Smooth muscle cell (in vitro differentiated cells): Measurements from ENCODE around the gene CDS2. TPM values are rescaled to one million over a fixed set of nuclear protein-coding genes. Genes with fewer than 3 reads are reported as not detected.

Source experiments
- DNase-seq: peaks from one replicate; lab custom pipeline; 2025; ENCODE audit not compliant: unreplicated experiment; lab: John Stamatoyannopoulos, UW
- H2AFZ ChIP-seq: fragments of 200-600 bp; sonication (generic); 2 replicates; pipeline ENCODE4 v1.6.0; 2016; ENCODE audit warnings: antibody characterized with exemption, low read depth, mild to moderate bottlenecking
- H3F3A ChIP-seq: fragments of 200-600 bp; sonication (generic); 2 replicates; pipeline ENCODE4 v1.6.0; 2017; ENCODE audit warnings: antibody characterized with exemption, low read depth
- H3K27ac ChIP-seq: fragments of 200-600 bp; sonication (generic); 2 replicates; pipeline ENCODE4 v1.5.1; 2016; ENCODE audit warnings: low read depth, mild to moderate bottlenecking
- H3K27me3 ChIP-seq: fragments of 200-600 bp; sonication (generic); 2 replicates; pipeline ENCODE4 v1.6.1; 2016; ENCODE audit warnings: low read depth, mild to moderate bottlenecking
- H3K36me3 ChIP-seq: fragments of 200-600 bp; sonication (generic); 2 replicates; pipeline ENCODE4 v1.5.1; 2016; ENCODE audit warnings: low read depth
- H3K4me1 ChIP-seq: fragments of 200-600 bp; sonication (generic); 2 replicates; pipeline ENCODE4 v1.5.1; 2016; ENCODE audit warnings: low read depth
- H3K4me2 ChIP-seq: fragments of 200-600 bp; sonication (generic); 2 replicates; pipeline ENCODE4 v1.6.0; 2016; ENCODE audit warnings: mild to moderate bottlenecking
- H3K4me3 ChIP-seq: fragments of 200-600 bp; sonication (generic); 2 replicates; pipeline ENCODE4 v1.5.1; 2016; ENCODE audit warnings: mild to moderate bottlenecking
- H3K79me2 ChIP-seq: fragments of 200-600 bp; sonication (generic); 2 replicates; pipeline ENCODE4 v1.6.0; 2016; ENCODE audit warnings: low read depth, mild to moderate bottlenecking
- H3K9ac ChIP-seq: fragments of 200-600 bp; sonication (generic); 2 replicates; pipeline ENCODE4 v1.6.0; 2016; ENCODE audit warnings: low read depth
- H3K9me3 ChIP-seq: fragments of 200-600 bp; sonication (generic); replicated peaks from 2 replicates; pipeline ENCODE4 v1.5.1; 2016; ENCODE audit warnings: low read depth
- H4K20me1 ChIP-seq: fragments of 200-600 bp; sonication (generic); 2 replicates; pipeline ENCODE4 v1.6.0; 2016; ENCODE audit warnings: low read depth
- CTCF ChIP-seq: fragments of 200-600 bp; sonication (generic); IDR thresholded peaks from 2 replicates; pipeline ENCODE4 v1.5.1; 2017; ENCODE audit warnings: borderline replicate concordance, mild to moderate bottlenecking, antibody characterized with exemption; ENCODE audit not compliant: insufficient read depth, poor library complexity, severe bottlenecking
- WGBS: methylation state at CpG from one replicate; pipeline ENCODE4 v1.1.7; 2016; ENCODE audit warnings: low lambda C conversion rate; 5-methylcytosine and 5-hydroxymethylcytosine counted together
- polyA plus RNA-seq: library from polyadenylated mRNA; unstranded; fragments of >200 nt; fragmentation: Nextera tagmentation; extraction: Ambion mirVana; gene quantifications from 2 replicates; pipeline ENCODE4 v1.2.1, GENCODE V29; 2016
- total RNA-seq: library from RNA; depleted of rRNA; stranded (reverse); fragments of >200 nt; gene quantifications from 2 replicates; pipeline ENCODE4 v1.2.3, GENCODE V29; 2014

The CDS2 gene
- total and polyA plus RNA-seq, 2 experiments from 2014 or later = 24.9 to 25.9 TPM

DNA sequence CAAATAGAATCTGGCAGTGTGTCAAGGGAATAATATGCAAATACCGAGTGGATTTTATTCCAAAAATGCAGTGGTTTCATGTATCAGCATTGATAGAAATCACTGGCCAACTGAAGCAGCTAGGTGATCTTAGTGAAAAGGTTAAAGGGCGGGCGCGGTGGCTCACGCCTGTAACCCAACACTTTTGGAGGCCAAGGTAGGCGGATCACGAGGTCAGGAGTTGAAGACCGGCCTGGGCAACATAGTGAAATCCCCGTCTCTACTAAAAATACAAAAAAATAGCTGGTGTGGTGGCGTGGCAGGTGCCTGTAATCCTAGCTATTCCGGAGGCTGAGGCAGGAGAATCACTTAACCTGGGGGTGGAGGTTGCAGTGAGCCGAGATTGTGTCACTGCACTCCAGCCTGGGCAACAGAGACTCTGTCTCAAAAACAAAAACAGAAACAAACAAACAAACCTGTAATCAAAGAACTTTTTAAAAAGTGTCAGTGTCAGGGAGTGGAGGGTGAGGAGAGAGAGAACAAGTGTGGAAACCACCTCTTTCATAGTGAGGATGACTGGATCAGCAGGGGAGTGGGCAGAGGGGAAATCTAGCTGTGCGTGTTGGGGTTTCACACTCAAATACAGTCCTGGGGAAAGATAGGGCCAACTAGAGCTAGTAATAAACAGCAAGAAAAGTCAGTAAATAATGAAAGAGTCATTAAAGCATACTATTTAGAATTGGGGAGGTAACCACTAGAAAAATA, 57.1 kb downstream of the CDS2 start:
- Histone ChIP-seq H3K79me2 (no peaks in the 10 kb centered on the region), H3K4me1 (peaks cover 6% of the 10 kb centered on the region), H3K36me3 (no peaks in the 10 kb centered on the region), H3K9ac (no peak overlapping the region), H4K20me1 (no peaks in the 10 kb centered on the region), H3K27ac (no peak overlapping the region), H3K27me3 (no peaks in the 10 kb centered on the region), H2AFZ (no peak overlapping the region), H3K4me3 (no peak overlapping the region), H3K4me2 (no peak overlapping the region), H3F3A (no peaks in the 10 kb centered on the region), H3K9me3 (no peaks in the 10 kb centered on the region)
- DNase-seq = no peak
- 95% methylated on average over 13 of the region's 13 CpGs for WGBS
- TF ChIP-seq CTCF = no peak

DNA sequence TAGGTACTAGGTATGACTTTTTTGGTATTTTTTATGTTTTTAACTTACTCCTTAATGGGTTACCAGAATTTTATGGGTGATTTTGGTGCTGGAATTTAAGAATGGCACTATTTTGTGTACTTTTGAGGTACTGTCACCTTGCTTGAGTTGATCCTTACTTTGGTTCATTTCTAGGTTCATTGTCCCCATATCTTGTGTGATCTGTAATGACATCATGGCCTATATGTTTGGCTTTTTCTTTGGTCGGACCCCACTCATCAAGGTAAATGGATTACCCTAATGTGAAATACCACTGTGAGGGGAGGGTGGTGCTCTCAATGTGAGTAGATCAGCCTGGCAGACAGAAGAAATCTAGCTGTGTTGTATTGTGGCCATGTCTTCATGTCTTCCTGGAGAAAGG, 57.9 kb downstream of the CDS2 start:
- H3K4me3 ChIP-seq = no peak overlapping the region
- no peaks in the 10 kb centered on the region for H3K79me2 ChIP-seq
- peaks cover 6% of the 10 kb centered on the region for H3K4me1 ChIP-seq
- WGBS = 100% methylated on average over 1 of the region's 1 CpG
- no peak overlapping the region for H2AFZ ChIP-seq
- H4K20me1 ChIP-seq = no peaks in the 10 kb centered on the region
- no peaks in the 10 kb centered on the region for H3F3A ChIP-seq
- DNase-seq = no peak
- no peak overlapping the region for H3K4me2 ChIP-seq
- no peak overlapping the region for H3K9ac ChIP-seq
- H3K36me3 ChIP-seq = no peaks in the 10 kb centered on the region
- H3K27ac ChIP-seq = no peak overlapping the region
- TF ChIP-seq CTCF = no peak
- no peaks in the 10 kb centered on the region for H3K9me3 ChIP-seq
- no peaks in the 10 kb centered on the region for H3K27me3 ChIP-seq

DNA sequence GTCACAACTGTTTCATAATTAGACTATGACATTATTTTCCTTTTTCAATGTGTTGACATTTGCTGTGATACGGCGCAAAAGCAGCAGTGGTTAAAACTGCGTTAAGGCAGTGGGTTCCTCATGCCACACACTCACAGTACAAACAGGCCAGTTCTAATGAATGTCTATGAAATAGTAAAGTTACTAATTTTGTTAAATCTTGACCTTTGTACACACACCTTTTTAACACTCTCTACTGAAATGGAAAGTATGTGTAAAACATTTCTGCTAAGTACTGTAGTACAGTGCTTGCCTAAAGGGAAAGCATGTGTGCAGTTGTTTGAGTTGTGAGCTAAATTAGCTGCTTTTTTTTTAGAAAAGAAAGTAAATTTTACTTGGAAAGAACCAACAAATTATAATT, 60.3 kb downstream of the CDS2 start:
- no peaks in the 10 kb centered on the region for H4K20me1 ChIP-seq
- H3F3A ChIP-seq = no peaks in the 10 kb centered on the region
- H3K4me2 ChIP-seq = no peak overlapping the region
- WGBS = 97% methylated on average over 3 of the region's 3 CpGs
- H3K79me2 ChIP-seq = no peaks in the 10 kb centered on the region
- no peak overlapping the region for H2AFZ ChIP-seq
- H3K36me3 ChIP-seq = no peaks in the 10 kb centered on the region
- peaks cover 6% of the 10 kb centered on the region for H3K4me1 ChIP-seq
- no peak overlapping the region for H3K27ac ChIP-seq
- no peak for DNase-seq
- H3K4me3 ChIP-seq = no peak overlapping the region
- no peaks in the 10 kb centered on the region for H3K9me3 ChIP-seq
- TF ChIP-seq CTCF = no peak
- H3K27me3 ChIP-seq = no peaks in the 10 kb centered on the region
- no peak overlapping the region for H3K9ac ChIP-seq

GRCh38 chr20:5188736-5189135, 61.9 kb downstream of the CDS2 start:
- 92% methylated on average over 7 of the region's 7 CpGs for WGBS
- Histone ChIP-seq H3K4me1 (peaks cover 6% of the 10 kb centered on the region), H3K36me3 (no peaks in the 10 kb centered on the region)

More at GRCh38 chr20:5188736-5189135, 61.9 kb downstream of the CDS2 start:
- Histone ChIP-seq H3K9me3 (no peaks in the 10 kb centered on the region), H3K4me2 (no peak overlapping the region), H3K4me3 (no peak overlapping the region), H3F3A (no peaks in the 10 kb centered on the region), H3K27ac (no peak overlapping the region), H3K9ac (no peak overlapping the region), H2AFZ (no peak overlapping the region), H4K20me1 (no peaks in the 10 kb centered on the region), H3K79me2 (no peaks in the 10 kb centered on the region), H3K27me3 (no peaks in the 10 kb centered on the region)
- DNase-seq = no peak
- TF ChIP-seq CTCF = no peak
